Activated CD8-positive, alpha-beta memory T cell treated with anti-CD3 and anti-CD28 coated beads for 1 hour (primary cell): ENCODE data around the gene SLC7A8.

Experiments
- DNase-seq, 2 donors: peaks; one replicate each; pipeline ENCODE4 v3.0.0-alpha.2; 2020; ENCODE audit warnings: low read depth in 1 of 2; ENCODE audit errors: extremely low read depth in 1 of 2

SLC7A8 gene

DNA sequence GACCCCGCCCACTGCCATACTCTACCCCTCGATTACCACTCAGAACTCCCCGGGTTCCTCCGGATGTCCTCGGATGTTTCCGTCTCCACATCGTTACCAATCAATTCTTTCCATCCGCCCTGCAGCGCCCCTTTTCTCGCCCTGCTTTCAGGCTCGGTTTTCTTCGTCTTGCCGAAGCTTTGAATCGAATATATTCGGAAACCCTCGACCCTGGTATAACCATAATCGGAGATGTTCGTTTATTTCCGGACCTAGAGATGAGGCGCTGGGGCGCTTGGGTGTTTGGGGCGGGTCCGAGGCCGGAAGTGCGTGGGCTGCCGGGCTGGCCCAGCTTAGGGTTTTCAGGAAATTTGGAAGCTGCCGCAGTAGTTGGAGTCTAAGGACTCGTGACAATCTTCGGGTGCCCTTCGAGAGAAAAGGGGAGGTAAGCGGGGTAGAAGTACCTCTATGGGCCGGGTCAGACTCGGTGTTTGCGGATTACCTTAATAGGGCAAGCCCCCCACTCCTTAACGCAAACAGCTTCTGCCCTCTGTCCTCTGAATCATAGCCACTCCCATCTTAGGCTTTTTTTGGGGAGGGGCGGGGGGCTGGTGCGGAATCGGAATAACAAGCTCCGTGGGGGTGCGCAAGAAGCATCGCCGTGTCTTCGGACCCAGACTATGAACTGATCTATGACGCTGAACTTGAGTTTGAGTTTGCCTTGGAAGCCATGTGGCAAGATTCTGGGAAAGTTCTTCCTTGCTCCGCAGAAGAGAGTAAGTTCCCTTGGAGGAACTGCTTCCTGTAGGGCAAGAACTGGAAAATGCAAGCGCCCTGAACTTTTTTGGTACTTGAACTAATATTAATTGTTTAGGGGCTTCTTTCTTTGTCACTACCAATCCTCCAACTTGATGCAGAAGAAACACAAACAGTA lies 88.0 kb downstream of the SLC7A8 start, which contains the start of gene C14orf119:
Gene C14orf119 (plus strand): TSS at position 310 of the 913 bp plus-strand sequence. CDS start 2,154 bp downstream, outside the sequence.
- peak; percentile 97 to 99 for DNase-seq

DNA sequence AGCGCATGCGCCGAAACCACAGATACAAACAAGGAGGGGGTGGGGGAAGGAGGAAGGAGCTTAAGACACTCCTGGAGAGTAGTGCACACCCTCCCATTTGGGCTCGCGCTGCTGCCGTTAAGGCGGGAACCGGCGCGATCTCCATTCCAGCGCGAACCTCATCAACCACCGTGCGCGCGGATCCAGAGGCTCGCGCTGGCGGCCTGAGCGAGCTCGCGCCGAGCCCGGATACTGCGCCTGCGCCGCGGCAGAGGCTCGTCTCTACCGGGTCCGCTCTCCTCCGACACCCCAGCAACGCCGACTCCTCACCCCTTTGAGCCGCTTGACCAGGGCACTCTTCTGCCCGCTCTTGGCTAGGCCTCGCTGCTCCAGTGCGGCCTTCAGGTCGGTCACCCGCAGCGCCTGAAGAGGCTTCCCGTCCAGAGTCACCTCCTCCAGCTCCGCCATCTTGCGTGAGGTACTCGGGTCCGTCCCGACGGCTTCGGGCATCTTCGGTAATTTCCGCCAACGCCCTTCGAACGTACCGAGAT lies 88.7 kb downstream of the SLC7A8 start, which contains the start of gene ACIN1:
Gene ACIN1 (minus strand): TSS at position 471 of the 530 bp plus-strand sequence. CDS start 24 bp downstream, at position 447.
- DNase-seq, result peak; percentile 38 to 55

DNA sequence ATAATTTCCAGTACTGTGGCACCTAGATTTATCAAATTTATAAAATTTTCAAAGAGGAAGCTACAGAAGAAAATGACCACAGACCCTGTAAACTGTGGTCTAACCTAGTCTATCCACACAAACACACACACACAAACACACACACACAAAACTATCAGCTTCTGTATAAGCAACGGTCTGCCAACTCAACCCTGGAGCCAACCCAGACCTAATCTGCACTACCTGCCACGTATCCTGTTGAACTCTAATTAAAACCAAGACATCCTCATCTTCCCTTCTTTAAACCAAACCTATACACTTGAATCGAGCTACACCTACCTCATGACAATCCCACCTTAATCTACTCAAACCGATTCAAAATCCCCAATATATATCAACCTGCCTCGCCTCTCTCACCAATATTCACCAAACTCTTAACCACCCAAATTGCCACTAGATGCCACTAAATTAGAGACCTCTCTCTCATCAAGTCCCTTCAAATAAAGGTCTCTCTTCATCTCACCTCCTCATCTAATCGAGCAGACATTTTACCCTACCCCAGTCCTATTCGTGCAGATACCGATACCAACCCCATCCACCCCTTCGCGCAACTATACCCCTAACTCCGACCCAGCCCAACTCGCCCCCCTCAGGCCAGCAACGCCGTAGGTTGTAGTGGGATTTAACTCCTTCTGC lies 89.3 kb downstream of the SLC7A8 start:
- no peak for DNase-seq

DNA sequence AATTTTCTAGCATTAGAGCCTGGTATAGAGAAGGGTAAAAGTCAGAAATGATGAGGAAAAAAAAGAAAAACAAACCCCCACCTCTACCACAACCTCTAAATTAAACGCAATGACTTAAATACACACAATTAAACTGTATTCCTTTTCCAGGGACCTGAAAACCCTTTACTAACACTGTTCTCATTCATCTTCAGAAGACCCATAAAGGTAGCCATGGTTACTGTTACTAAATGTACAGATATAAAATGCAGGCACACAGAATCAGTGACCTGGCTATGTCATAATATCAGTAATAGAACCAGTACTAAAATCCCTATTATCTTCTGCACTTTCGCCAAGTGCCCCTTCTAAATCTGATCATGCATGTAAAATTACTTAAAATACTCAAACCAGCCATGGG lies 89.9 kb downstream of the SLC7A8 start:
- DNase-seq, result no peak

DNA sequence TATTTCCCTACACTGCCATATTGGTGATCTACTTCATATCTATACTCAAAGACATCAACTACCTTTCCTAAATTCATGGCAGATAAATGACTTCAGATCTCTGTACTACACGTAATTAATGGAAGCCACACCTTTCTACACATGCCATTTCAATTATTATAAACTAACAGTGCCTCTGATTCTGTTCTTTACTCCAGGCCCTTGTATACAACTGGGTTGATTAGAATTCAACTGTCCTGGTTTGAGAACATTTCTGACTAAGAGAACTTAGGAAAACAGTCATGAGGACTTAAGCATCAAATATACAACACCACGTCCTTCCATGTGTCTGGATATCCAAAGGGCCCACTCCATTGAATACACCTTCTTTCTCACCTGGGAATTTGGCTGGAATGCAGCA lies 90.4 kb downstream of the SLC7A8 start:
- DNase-seq, result no peak

- no peak for DNase-seq
Measured at GRCh38 chr14:23091294-23092225, 91.9 kb downstream of the SLC7A8 start.

- DNase-seq, result no peak
Measured at GRCh38 chr14:23090254-23090636, 93.2 kb downstream of the SLC7A8 start.

- DNase-seq, result no peak
Measured at GRCh38 chr14:23089498-23090253, 93.8 kb downstream of the SLC7A8 start.

DNA sequence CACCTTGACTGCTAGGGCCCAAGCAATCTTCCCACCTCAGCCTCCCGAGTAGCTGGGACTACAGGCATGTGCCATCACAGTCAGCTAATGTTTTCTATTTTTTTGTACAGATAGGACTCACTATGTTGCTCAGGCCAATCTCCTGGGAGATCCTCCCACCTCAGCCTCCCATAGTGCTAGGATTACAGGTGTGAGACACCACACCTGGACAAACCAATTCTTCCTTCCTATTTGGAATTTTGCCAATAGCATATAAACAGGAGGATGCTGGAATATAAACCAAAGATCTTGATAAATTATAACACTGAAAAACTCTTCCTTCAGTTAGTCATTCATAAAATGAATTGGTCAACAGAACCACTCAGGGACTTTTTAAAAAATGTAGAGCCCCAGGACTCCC lies 96.9 kb downstream of the SLC7A8 start:
- DNase-seq, result no peak

GRCh38 chr14:23085458-23085857 lies 98.0 kb downstream of the SLC7A8 start:
- no peak for DNase-seq

DNA sequence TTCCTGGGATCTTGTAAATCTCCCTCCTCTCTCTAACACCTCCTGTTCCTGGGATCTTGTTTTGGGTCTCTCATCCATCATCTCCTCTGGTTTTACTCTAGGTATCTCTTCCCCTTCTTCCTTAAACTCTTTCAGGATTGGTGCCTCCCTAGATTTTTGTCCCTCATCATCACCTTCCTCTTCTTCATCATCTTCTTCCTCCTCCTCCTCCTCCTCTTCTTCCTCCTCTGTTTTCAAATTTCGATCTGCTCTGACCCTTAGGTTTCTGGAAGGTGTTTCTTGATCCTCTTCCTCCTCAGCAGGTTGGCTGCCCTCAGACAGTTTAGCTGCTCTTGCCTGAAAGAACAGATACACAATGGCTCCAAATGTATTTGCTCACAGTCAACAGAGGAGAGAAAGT lies 103.0 kb downstream of the SLC7A8 start:
- DNase-seq, result no peak

- DNase-seq, result no peak
Measured at GRCh38 chr14:23079716-23080115, 103.7 kb downstream of the SLC7A8 start.

GRCh38 chr14:23078692-23079116 lies 104.8 kb downstream of the SLC7A8 start:
- DNase-seq, result no peak

- DNase-seq, result no peak
Measured at GRCh38 chr14:23077962-23078361, 105.5 kb downstream of the SLC7A8 start.

- DNase-seq, result no peak
Measured at GRCh38 chr14:23076785-23077408, 106.6 kb downstream of the SLC7A8 start.
